Uterus (tissue), 2 donors: Measurements from ENCODE around the gene DDX20.

Experiments used
- CTCF ChIP-seq, 4 experiments: fragments of 200-600 bp in 2 of 4; fragments of 450-650 bp in 2 of 4; sonication (generic) in 2 of 4; IDR thresholded peaks; one replicate each; pipeline ENCODE4 v1.5.1; 2016 to 2019; ENCODE audit warnings: antibody characterized with exemption in 4 of 4, mild to moderate bottlenecking in 2 of 4, moderate library complexity in 1 of 4
- POLR2A ChIP-seq, 2 donors: fragments of 450-650 bp; IDR thresholded peaks; one replicate each; pipeline ENCODE4 v1.6.1; 2016; ENCODE audit warnings: antibody characterized with exemption in 2 of 2, mild to moderate bottlenecking in 1 of 2, moderate library complexity in 1 of 2

GRCh38 chr1:111746614-111746999 is 9.1 kb upstream of the DDX20 start:
- TF ChIP-seq CTCF (IDR thresholded peaks at IDR 0.05) (no peak), POLR2A (IDR thresholded peaks at IDR 0.05) (no peak)
